Endothelial cell (in vitro differentiated cells): ENCODE data around the gene AGPAT3. TPM values are rescaled to one million over a fixed set of nuclear protein-coding genes. Genes with fewer than 3 reads are reported as not detected.

Source experiments
- DNase-seq: peaks from one replicate; pipeline ENCODE4 v3.0.0; 2021; ENCODE audit warnings: low spot score
- H3K27ac Mint-ChIP-seq: one replicate; pipeline ENCODE4 v1.8.0; 2021; ENCODE audit warnings: mixed read lengths, inconsistent platforms; ENCODE audit not compliant: unreplicated experiment
- H3K27me3 Mint-ChIP-seq: one replicate; pipeline ENCODE4 v1.8.0; 2021; ENCODE audit warnings: mild to moderate bottlenecking, moderate library complexity, mixed read lengths, inconsistent platforms; ENCODE audit not compliant: unreplicated experiment
- H3K36me3 Mint-ChIP-seq: one replicate; pipeline ENCODE4 v1.8.0; 2021; ENCODE audit warnings: mild to moderate bottlenecking, low read depth, mixed read lengths, inconsistent platforms; ENCODE audit not compliant: unreplicated experiment
- H3K4me1 Mint-ChIP-seq: one replicate; pipeline ENCODE4 v1.8.0; 2021; ENCODE audit warnings: mild to moderate bottlenecking, mixed read lengths, inconsistent platforms; ENCODE audit not compliant: unreplicated experiment
- H3K4me3 Mint-ChIP-seq: one replicate; pipeline ENCODE4 v1.8.0; 2021; ENCODE audit warnings: mild to moderate bottlenecking, mixed read lengths, inconsistent platforms; ENCODE audit not compliant: unreplicated experiment
- H3K9me3 Mint-ChIP-seq: one replicate; pipeline ENCODE4 v1.8.0; 2021; ENCODE audit warnings: mixed read lengths, inconsistent platforms; ENCODE audit not compliant: unreplicated experiment
- CTCF ChIP-seq: fragments of 200-600 bp; sonication (generic); IDR thresholded peaks from one replicate; pipeline ENCODE4 v1.5.0; 2021; ENCODE audit warnings: antibody characterized with exemption; ENCODE audit not compliant: unreplicated experiment
- total RNA-seq: library from RNA; stranded (reverse); fragmentation: NEBNext Ultra II Directional; extraction: Animal tissue kit (Norgen Biotek cat#: 25700); gene quantifications from one replicate; pipeline ENCODE4 v1.2.1, GENCODE V29; 2021; ENCODE audit not compliant: unreplicated experiment

Gene AGPAT3
- total RNA-seq, 1 donor from 2014 or later: 22.6 TPM

- Mint-ChIP-seq H3K4me1 (peaks cover 11% of the 10 kb centered on the region), H3K36me3 (peaks cover 11% of the 10 kb centered on the region), H3K4me3 (no peak overlapping the region), H3K27me3 (peaks cover 2% of the 10 kb centered on the region), H3K27ac (no peak overlapping the region), H3K9me3 (no peaks in the 10 kb centered on the region)
- no peak for TF ChIP-seq CTCF
- no peak for DNase-seq
These were observed 8.7 kb downstream of the AGPAT3 start for GRCh38 chr21:43873673-43874072.

GRCh38 chr21:43874085-43874805 lies 9.2 kb downstream of the AGPAT3 start:
- no peak for DNase-seq
- H3K4me3 Mint-ChIP-seq: no peak overlapping the region
- no peak for TF ChIP-seq CTCF
- H3K27me3 Mint-ChIP-seq: peaks cover 2% of the 10 kb centered on the region
- no peaks in the 10 kb centered on the region for H3K9me3 Mint-ChIP-seq
- no peak overlapping the region for H3K27ac Mint-ChIP-seq
- H3K4me1 Mint-ChIP-seq: peaks cover 11% of the 10 kb centered on the region
- H3K36me3 Mint-ChIP-seq: peaks cover 6% of the 10 kb centered on the region

- H3K9me3 Mint-ChIP-seq: no peaks in the 10 kb centered on the region
- DNase-seq: no peak
- H3K4me3 Mint-ChIP-seq: no peak overlapping the region
- H3K4me1 Mint-ChIP-seq: peaks cover 11% of the 10 kb centered on the region
- no peak overlapping the region for H3K27ac Mint-ChIP-seq
- peaks cover 2% of the 10 kb centered on the region for H3K27me3 Mint-ChIP-seq
- no peak for TF ChIP-seq CTCF
- peaks cover 4% of the 10 kb centered on the region for H3K36me3 Mint-ChIP-seq
These were observed 11.6 kb downstream of the AGPAT3 start for GRCh38 chr21:43876605-43877004.

- Mint-ChIP-seq H3K27me3 (peaks cover 2% of the 10 kb centered on the region), H3K9me3 (no peaks in the 10 kb centered on the region), H3K4me3 (no peak overlapping the region), H3K27ac (no peak overlapping the region), H3K4me1 (peaks cover 3% of the 10 kb centered on the region), H3K36me3 (peaks cover 4% of the 10 kb centered on the region)
- no peak for DNase-seq
- TF ChIP-seq CTCF: no peak
These were observed 13.0 kb downstream of the AGPAT3 start for GRCh38 chr21:43877936-43878575.

- H3K4me1 Mint-ChIP-seq: peaks cover under 1% of the 10 kb centered on the region
- no peak for TF ChIP-seq CTCF
- no peak overlapping the region for H3K4me3 Mint-ChIP-seq
- H3K9me3 Mint-ChIP-seq: no peaks in the 10 kb centered on the region
- H3K36me3 Mint-ChIP-seq: peaks cover 4% of the 10 kb centered on the region
- no peak overlapping the region for H3K27ac Mint-ChIP-seq
- peaks cover 2% of the 10 kb centered on the region for H3K27me3 Mint-ChIP-seq
- DNase-seq: no peak
These were observed 14.5 kb downstream of the AGPAT3 start for GRCh38 chr21:43879348-43880110.
